ENCODE data around the gene CDK5RAP1. TPM values are rescaled to one million over a fixed set of nuclear protein-coding genes. Genes with fewer than 3 reads are reported as not detected.

The CDK5RAP1 gene
- total RNA-seq, 1 donor from 2014 or later = 15.0 TPM

DNA sequence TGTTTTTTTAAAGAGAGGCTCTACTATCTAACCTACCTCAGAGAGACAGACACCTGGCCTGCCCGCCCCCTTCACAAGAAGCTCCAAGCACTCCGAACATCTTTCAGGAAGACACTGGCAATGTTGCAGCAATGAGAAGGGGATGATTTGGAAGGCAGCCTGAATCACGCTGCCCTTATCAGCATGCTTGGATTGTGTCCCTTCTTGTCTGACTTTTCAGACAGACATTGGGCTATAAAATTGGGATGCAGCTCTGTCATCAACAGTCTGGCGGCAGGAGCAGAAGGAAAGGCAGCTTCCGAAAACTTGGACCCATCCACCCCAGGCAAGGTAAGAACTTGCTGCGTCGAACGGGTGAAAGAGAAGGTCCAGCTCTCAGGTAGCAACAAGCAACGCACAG lies 56.0 kb downstream of the CDK5RAP1 start:
- Histone ChIP-seq H3K27ac (no peak overlapping the region), H3K4me3 (no peak overlapping the region), H3K4me1 (no peaks in the 10 kb centered on the region), H3K36me3 (no peaks in the 10 kb centered on the region), H3K27me3 (no peaks in the 10 kb centered on the region), H3K9me3 (no peaks in the 10 kb centered on the region)
- no peak for DNase-seq (ENCODE audit: extremely low spot score in 2 of 2)
- intact Hi-C loops (cut with DNase I) = no loop called here
- TF ChIP-seq POLR2AphosphoS5 (IDR thresholded peaks at IDR 0.05; ENCODE audit: insufficient read depth in 1 of 2, low read depth in 1 of 2) (no peak), POLR2A (IDR thresholded peaks at IDR 0.05) (no peak)
- TF ChIP-seq, protein P1, sequence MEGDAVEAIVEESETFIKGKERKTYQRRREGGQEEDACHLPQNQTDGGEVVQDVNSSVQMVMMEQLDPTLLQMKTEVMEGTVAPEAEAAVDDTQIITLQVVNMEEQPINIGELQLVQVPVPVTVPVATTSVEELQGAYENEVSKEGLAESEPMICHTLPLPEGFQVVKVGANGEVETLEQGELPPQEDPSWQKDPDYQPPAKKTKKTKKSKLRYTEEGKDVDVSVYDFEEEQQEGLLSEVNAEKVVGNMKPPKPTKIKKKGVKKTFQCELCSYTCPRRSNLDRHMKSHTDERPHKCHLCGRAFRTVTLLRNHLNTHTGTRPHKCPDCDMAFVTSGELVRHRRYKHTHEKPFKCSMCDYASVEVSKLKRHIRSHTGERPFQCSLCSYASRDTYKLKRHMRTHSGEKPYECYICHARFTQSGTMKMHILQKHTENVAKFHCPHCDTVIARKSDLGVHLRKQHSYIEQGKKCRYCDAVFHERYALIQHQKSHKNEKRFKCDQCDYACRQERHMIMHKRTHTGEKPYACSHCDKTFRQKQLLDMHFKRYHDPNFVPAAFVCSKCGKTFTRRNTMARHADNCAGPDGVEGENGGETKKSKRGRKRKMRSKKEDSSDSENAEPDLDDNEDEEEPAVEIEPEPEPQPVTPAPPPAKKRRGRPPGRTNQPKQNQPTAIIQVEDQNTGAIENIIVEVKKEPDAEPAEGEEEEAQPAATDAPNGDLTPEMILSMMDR (IDR thresholded peaks at IDR 0.05) = no peak

- no peaks in the 10 kb centered on the region for H3K27me3 ChIP-seq
- no peak overlapping the region for H3K4me3 ChIP-seq
- intact Hi-C loops (cut with DNase I) = no loop called here
- H3K9me3 ChIP-seq = no peaks in the 10 kb centered on the region
- H3K27ac ChIP-seq = no peak overlapping the region
- H3K36me3 ChIP-seq = no peaks in the 10 kb centered on the region
- no peak for TF ChIP-seq POLR2AphosphoS5 (IDR thresholded peaks at IDR 0.05; ENCODE audit: insufficient read depth in 1 of 2, low read depth in 1 of 2)
- no peak for TF ChIP-seq POLR2A (IDR thresholded peaks at IDR 0.05)
- TF ChIP-seq, protein P1 (IDR thresholded peaks at IDR 0.05) = no peak
- no peak for DNase-seq (ENCODE audit: extremely low spot score in 2 of 2)
- H3K4me1 ChIP-seq = no peaks in the 10 kb centered on the region
Observed at GRCh38 chr20:33343521-33343920, 57.8 kb downstream of the CDK5RAP1 start.

DNA sequence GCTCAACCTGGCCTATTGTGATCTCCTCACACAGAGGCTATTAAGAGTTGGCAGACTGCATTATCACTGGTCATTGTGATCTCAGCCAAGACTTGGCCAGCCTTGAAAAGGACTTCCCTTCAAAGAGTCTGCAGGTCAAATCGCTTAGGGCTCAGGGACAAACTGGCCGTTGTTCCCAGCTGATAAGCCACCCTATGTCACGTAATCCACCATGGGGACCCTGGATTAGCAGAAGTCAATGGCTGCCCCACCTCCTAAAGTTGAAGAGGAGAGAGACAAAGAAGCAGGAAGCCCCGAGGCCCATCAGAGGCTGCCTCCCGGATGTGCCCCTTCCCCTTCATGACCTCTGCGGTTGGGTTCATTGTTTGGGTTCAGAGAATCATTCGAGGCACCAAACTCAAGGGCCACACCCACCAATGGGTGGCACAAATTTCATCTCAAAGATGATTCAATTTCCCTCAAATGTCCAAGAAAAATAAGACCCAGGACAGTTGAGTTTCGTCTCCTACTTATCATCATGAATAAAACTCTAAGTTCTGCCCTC lies 61.7 kb downstream of the CDK5RAP1 start:
- no peak overlapping the region for H3K27ac ChIP-seq
- no peak overlapping the region for H3K4me3 ChIP-seq
- TF ChIP-seq, protein P1 (IDR thresholded peaks at IDR 0.05) = no peak
- TF ChIP-seq POLR2AphosphoS5 (IDR thresholded peaks at IDR 0.05; ENCODE audit: insufficient read depth in 1 of 2, low read depth in 1 of 2) (no peak), POLR2A (IDR thresholded peaks at IDR 0.05) (no peak)
- intact Hi-C loops (cut with DNase I) = no loop called here
- no peak for DNase-seq (ENCODE audit: extremely low spot score in 2 of 2)
- H3K27me3 ChIP-seq = no peaks in the 10 kb centered on the region
- no peaks in the 10 kb centered on the region for H3K4me1 ChIP-seq
- H3K36me3 ChIP-seq = no peaks in the 10 kb centered on the region
- H3K9me3 ChIP-seq = no peaks in the 10 kb centered on the region

- no peak for DNase-seq (ENCODE audit: extremely low spot score in 2 of 2)
- Histone ChIP-seq H3K4me3 (no peak overlapping the region), H3K36me3 (no peaks in the 10 kb centered on the region), H3K9me3 (no peaks in the 10 kb centered on the region), H3K4me1 (no peaks in the 10 kb centered on the region), H3K27ac (no peak overlapping the region), H3K27me3 (no peaks in the 10 kb centered on the region)
- intact Hi-C loops (cut with DNase I) = no loop called here
- TF ChIP-seq, protein P1 (IDR thresholded peaks at IDR 0.05) = no peak
- TF ChIP-seq POLR2AphosphoS5 (IDR thresholded peaks at IDR 0.05; ENCODE audit: insufficient read depth in 1 of 2, low read depth in 1 of 2) (no peak), POLR2A (IDR thresholded peaks at IDR 0.05) (no peak)
Observed at GRCh38 chr20:33338467-33339258, 62.7 kb downstream of the CDK5RAP1 start.
